IMR-90 (cell line): ENCODE data around the gene MEP1B.

Source experiments
- BHLHE40 ChIP-seq: fragments of 150-350 bp; IDR thresholded peaks from 2 replicates; pipeline ENCODE4 v1.6.1; 2016; ENCODE audit warnings: mild to moderate bottlenecking, low read depth, low read length
- CEBPB ChIP-seq: IDR thresholded peaks from 2 replicates; pipeline ENCODE4 v1.6.1; 2012; ENCODE audit warnings: low read depth, low read length, improper control_type of control experiment
- CHD1 ChIP-seq: IDR thresholded peaks from 2 replicates; pipeline ENCODE4 v1.6.1; 2012; ENCODE audit warnings: low read depth, low read length, improper control_type of control experiment
- FOS ChIP-seq: fragments of 150-350 bp; IDR thresholded peaks from 2 replicates; pipeline ENCODE4 v1.6.1; 2016; ENCODE audit warnings: low read depth, low read length
- MAFK ChIP-seq: IDR thresholded peaks from 2 replicates; pipeline ENCODE4 v1.6.1; 2012; ENCODE audit warnings: low read depth, low read length, improper control_type of control experiment
- POLR2A ChIP-seq: IDR thresholded peaks from 2 replicates; pipeline ENCODE4 v1.6.1; 2012; ENCODE audit warnings: mild to moderate bottlenecking, low read depth, low read length
- RAD21 ChIP-seq: IDR thresholded peaks from 2 replicates; pipeline ENCODE4 v1.6.1; 2012; ENCODE audit warnings: low read length, improper control_type of control experiment
- RCOR1 ChIP-seq: IDR thresholded peaks from 2 replicates; pipeline ENCODE4 v1.6.1; 2012; ENCODE audit warnings: mild to moderate bottlenecking, low read length, improper control_type of control experiment; ENCODE audit not compliant: insufficient replicate concordance
- RFX5 ChIP-seq: IDR thresholded peaks from 2 replicates; pipeline ENCODE4 v1.8.0; 2012; ENCODE audit warnings: low read depth, mild to moderate bottlenecking, low read length, moderate library complexity
- SMC3 ChIP-seq: fragments of 150-350 bp; IDR thresholded peaks from 2 replicates; pipeline ENCODE4 v1.6.1; 2016; ENCODE audit warnings: low read depth, mild to moderate bottlenecking, antibody characterized with exemption, low read length, moderate library complexity
- TF ChIP-seq, protein P1 (sequence below): conservative IDR thresholded peaks from 2 replicates; pipeline ENCODE4 v1.5.1; 2012; ENCODE audit warnings: mild to moderate bottlenecking, low read depth, low read length, improper control_type of control experiment
- TF ChIP-seq, protein P2 (sequence below): fragments of 150-350 bp; IDR thresholded peaks from 2 replicates; pipeline ENCODE4 v1.6.1; 2016; ENCODE audit warnings: low read depth, mild to moderate bottlenecking, low read length, moderate library complexity, borderline replicate concordance
- TF ChIP-seq, protein P3 (sequence below): fragments of 150-350 bp; IDR thresholded peaks from 2 replicates; pipeline ENCODE4 v1.6.1; 2017; ENCODE audit warnings: mild to moderate bottlenecking, antibody characterized with exemption, low read length, low read depth

DNA sequence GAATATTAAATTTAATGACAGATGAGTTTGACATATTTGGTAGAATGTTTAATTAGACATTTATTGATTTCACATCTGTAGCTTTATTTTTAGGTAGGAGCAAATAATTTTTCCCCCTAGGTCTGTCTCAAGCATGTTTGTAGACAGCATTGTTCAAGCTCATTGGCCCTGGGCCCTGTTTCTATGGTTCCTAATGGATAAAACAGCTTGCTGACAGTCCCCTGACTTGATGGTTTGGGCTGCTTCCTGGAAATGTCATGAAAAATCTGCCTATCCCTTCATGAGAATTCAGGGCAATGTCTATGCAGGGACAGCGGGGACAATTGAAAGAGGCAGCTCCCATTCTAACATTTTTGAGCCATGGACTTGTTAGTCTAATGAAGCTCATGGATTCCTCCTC lies 14.6 kb upstream of the MEP1B start:
- TF ChIP-seq, protein P1, sequence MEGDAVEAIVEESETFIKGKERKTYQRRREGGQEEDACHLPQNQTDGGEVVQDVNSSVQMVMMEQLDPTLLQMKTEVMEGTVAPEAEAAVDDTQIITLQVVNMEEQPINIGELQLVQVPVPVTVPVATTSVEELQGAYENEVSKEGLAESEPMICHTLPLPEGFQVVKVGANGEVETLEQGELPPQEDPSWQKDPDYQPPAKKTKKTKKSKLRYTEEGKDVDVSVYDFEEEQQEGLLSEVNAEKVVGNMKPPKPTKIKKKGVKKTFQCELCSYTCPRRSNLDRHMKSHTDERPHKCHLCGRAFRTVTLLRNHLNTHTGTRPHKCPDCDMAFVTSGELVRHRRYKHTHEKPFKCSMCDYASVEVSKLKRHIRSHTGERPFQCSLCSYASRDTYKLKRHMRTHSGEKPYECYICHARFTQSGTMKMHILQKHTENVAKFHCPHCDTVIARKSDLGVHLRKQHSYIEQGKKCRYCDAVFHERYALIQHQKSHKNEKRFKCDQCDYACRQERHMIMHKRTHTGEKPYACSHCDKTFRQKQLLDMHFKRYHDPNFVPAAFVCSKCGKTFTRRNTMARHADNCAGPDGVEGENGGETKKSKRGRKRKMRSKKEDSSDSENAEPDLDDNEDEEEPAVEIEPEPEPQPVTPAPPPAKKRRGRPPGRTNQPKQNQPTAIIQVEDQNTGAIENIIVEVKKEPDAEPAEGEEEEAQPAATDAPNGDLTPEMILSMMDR = no peak
- no peak for TF ChIP-seq POLR2A
- no peak for TF ChIP-seq BHLHE40
- no peak for TF ChIP-seq MAFK
- TF ChIP-seq CHD1 = no peak
- TF ChIP-seq RAD21 = no peak
- TF ChIP-seq, protein P2, sequence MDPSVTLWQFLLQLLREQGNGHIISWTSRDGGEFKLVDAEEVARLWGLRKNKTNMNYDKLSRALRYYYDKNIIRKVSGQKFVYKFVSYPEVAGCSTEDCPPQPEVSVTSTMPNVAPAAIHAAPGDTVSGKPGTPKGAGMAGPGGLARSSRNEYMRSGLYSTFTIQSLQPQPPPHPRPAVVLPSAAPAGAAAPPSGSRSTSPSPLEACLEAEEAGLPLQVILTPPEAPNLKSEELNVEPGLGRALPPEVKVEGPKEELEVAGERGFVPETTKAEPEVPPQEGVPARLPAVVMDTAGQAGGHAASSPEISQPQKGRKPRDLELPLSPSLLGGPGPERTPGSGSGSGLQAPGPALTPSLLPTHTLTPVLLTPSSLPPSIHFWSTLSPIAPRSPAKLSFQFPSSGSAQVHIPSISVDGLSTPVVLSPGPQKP = no peak
- no peak for TF ChIP-seq CEBPB
- TF ChIP-seq RCOR1 = no peak
- TF ChIP-seq SMC3 = no peak
- TF ChIP-seq, protein P3, sequence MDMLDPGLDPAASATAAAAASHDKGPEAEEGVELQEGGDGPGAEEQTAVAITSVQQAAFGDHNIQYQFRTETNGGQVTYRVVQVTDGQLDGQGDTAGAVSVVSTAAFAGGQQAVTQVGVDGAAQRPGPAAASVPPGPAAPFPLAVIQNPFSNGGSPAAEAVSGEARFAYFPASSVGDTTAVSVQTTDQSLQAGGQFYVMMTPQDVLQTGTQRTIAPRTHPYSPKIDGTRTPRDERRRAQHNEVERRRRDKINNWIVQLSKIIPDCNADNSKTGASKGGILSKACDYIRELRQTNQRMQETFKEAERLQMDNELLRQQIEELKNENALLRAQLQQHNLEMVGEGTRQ = no peak
- no peak for TF ChIP-seq FOS
- TF ChIP-seq RFX5 = no peak
